Activated CD4-positive, CD25-positive, alpha-beta regulatory T cell (primary cell): Measurements from ENCODE around the gene GGA3.

Experiments used
- DNase-seq, 4 experiments: peaks; one replicate each; lab custom pipeline; 2025; lab: John Stamatoyannopoulos, UW

GGA3 gene

DNA sequence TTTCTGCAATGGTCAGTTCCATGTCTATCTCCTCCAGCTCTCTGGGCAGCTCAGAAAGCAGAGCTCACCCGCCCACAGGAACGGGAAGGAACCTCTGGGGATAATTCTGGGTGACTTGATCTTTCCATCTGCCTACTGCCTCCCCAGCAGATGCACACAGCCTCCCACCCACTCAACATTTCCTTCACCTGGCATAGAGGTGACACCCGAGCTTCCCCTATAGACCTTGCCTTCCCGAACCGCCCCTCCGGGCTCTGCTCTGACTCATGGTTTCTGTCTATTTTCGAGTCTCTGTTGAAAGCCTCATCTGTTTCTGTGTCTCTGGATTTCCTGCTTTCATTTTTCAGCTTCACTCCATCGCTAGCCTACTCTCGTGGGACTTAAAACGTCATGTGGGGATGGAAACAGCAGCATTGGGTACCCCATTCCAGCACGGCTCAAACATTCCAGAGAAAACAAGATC lies 11.4 kb downstream of the GGA3 start:
- DNase-seq: peak; percentile 27 to 48 (median 36)

DNA sequence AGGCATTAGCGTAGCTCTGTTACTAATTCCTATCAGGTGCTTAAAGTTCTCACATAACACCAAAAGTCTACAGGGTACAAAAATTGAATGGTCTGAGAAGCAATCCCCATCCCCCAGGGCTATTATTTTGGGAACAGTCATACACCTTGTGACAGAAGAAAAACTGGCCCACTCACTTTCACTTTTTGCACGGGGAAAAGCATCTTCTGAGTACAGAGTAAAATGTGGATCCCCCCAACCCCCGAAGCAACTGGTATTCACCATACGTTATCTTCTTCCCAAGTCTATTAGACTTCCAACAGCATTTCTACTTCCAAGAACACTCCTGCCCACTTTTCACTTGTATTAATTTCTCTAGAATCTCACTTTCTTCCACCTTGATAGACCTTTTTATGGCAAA lies 11.8 kb downstream of the GGA3 start:
- no peak for DNase-seq

DNA sequence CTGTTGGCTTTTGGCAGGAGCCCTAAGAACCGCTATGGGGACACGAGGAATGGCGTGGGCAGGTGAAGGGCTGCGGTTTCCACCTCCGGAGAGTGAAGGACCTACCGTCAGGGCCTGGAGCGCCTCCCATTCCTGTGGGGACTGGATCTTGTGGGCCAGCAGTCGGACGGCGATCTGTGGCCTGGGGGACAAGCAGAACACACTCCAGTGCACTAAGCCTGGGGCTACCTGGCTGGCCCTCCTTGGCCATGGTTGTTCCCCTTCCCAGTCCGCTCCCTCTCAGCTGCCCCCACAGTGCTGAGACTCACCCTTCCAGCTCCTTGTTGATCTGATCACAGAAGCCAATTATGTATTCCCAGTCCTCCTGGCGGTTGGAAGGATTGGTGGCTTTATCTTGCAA lies 15.0 kb downstream of the GGA3 start:
- DNase-seq: no peak

DNA sequence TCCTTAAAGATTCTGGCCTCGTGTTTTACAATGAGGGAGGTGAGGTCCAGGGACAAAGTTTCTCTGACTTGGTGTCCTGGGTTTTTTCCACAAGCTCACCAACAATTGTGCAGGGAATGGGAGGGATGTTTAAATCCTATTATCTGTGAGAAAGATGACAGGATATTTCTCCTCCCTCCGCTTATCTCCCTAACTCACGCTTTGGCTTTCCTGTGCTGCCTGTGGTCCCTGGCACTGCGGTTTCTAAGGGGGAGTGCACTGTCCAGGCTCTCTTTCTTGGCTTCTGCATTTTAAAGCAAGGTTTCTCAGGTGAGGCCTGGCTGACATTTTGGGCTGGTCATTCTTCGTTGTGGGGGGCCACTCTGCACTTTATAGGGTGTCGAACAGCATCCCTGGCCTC lies 16.4 kb downstream of the GGA3 start:
- no peak for DNase-seq

DNA sequence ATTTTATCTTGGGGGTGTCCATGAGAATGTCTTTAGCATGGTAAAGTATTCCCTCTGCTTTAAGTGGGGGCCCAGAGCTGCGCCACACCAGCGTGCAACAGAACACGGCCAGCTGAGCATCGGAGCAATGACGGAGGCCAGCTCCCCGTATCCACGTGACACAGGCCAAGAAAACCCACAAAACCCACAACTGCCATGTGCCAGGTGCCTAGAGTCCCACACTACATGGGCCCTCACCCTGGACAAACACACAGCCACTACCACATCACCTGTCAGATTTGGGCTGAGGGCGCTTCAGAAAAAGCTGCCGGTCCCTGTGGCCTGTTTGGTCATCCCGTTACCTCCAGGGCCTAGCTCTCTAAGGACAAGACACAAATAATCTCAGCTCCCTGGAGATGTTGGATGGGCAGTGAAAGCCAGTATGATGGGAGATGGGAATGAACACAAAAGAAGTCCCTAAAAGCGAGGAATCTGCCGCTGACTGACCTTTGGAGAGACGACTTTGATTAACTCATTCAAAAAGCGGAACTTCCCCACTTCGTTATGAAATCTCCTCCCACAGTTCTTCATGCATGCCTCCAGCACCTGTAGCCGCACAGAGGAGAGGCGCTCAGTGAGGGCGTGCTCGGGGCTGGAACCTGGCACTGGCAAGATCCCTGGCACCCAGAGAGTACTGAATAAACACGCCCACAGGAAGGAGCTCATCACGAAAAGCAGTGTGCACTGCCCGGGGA lies 17.1 kb downstream of the GGA3 start:
- no peak for DNase-seq

DNA sequence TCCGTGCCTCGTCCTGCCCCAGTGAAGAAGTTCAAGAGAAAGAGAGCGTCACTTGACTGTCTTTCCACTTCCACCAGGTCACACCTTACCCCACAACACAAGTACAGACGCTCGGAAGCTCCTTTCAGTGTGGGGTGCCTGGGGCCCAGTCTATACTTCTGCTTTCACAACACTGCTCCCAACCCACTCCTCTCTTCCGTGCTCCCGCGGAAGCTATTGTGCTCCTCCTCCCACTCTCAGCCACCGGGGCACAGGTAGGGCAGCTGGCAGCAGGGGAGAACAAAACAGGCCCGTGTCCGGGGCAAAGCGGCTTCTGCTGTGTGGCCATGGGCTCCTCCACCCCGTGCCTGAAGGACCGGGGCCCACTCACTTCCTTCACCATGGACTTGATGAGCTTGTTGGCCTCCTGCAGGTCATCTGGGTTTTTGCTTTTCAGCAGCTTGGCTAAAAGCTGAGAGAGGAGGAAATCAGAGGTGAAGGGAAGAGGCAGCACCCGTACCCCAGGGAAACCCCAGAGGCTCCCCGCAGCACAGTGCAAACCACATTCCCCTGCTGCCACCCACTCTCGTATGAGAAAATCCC lies 18.9 kb downstream of the GGA3 start:
- DNase-seq: no peak

DNA sequence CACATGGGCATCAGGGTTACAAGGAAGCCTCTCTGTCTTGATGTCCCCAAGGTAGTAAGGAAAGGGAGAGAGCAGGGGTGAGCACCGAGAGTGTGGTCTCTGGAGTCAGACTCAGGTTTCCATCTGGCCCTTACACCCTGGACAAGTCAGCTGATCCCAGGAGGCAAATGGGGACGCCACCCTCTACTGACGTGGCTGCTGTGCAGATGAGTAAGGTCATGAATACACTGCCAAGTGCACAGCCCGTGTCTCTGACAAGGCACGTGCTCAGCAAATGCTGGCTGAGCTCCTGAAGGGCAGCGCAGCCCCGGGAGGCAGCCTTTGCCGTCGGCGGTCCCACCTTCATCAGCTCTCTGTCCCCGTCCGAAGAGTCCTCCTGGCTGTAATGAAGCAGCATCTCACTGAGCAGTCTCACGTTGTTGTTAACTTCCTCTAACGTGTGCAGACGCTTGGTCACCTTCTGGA lies 19.4 kb downstream of the GGA3 start:
- DNase-seq: no peak

DNA sequence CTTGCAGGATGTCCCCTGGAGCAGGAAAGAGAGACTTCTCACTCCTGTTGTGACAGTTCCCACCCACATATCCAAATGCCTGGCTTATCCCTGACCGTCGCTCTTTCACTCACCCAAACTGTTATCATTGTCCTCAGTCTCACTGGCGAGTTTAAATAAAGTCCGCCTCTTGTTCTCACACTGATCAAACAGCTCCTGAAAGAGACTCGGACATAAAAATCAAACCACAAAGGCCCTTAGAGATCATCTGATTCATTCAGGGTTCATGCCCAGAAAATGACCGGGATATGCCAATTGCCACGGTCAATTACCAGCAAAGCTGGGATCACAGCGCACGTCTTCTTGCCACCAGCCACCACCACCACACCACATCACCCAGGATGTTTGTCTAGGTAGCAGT lies 19.9 kb downstream of the GGA3 start:
- no peak for DNase-seq

DNA sequence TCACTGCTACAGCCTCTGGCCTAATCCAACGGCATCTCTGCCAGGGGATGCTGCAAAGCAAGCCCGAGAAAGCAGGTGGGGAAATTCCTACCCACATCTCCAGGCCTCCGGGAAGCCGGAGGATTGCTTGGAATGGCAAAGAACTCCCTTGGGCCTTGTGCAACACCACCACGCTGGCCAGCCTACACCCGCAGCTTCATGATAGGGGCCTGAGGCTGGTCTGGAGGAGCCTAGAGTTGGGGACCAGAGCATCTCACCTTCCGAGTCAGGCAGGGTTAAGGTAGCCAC lies 20.3 kb downstream of the GGA3 start:
- no peak for DNase-seq

DNA sequence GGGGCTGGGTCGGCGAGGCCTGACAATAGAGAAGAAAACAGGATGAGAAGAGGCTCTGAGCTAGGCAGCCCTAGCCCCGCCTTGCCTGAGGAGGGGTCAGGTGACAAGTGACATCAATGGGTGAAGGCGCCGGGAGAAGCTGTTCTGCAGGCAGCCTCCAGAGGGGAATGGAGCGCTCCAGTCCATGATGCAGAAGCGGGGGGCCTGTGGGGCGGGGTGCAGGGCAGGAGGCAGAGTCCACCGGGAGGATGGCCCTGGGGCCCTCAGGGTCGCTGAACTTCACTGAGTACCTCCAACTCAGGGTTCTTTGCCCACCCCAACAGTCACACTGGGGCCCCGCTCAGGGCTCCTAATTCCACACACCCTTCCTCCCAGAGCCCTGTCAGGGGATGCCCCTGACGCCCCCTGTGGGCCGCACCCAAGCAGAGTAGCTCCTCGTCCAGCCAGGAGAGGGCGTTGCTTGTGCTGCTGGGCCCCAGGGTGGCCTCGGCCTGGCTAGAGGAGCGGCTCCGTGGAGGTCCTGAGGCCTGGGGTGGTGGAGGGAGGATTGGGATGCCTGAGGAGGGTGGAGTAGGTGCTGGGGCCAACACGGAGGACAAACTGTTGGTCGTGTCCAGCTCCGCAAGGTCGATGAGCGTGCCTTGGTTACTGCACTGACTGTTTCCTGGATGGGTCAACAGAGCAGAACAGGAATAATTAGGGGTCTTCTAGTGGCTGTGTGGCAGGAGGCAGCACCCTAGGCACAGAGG lies 20.8 kb downstream of the GGA3 start:
- DNase-seq: peak in 1 of 4 experiments; percentile 18

DNA sequence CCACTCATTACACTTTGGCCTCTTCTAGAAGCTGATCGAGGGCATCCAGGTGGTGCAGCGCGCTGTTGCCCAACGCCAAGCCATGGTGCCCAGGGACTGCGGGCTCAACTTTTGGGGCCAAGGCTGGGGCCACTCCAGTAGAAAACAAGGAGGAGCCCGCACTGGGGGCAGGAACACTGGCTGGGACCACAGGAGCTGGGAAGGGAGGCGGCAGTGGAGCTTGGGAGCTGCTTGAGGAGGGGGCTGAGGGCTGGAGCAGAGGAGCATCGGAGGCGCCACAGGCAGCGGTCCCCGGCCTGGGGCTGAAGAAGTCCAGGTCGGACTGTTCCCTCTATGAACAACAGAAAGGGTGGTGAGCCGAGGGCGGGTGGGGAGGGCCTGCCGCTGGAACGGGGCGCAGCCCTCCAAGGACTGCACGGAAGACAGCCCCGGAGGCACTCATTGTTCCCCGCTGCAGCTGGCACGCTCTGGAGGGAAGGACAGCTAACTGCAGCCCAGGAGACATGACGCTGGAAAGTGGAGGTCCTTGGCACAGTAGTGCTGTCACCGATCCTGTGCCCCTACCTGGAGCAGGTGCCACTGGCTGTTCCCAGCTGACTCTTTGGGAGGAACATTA lies 21.5 kb downstream of the GGA3 start:
- no peak for DNase-seq

DNA sequence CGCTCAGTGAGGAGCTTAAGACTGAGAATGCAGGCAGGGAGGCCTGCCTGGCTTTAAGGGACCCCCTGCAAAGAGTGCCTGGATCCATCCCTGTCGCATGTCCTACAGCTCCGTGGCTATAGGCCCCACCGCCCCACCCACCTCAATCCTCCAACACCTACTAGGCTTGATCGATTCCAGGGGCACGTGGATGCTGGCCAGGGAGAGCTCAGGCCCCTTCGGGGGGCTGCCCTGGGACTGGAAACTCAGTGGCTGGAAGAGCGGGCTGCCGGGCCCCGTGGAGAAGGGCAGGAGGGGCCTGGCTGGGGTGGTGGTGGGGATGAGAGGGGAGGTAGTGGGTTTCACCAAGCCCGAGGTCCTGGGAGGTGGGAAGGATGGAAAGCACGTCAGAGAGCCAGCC lies 22.2 kb downstream of the GGA3 start:
- no peak for DNase-seq

DNA sequence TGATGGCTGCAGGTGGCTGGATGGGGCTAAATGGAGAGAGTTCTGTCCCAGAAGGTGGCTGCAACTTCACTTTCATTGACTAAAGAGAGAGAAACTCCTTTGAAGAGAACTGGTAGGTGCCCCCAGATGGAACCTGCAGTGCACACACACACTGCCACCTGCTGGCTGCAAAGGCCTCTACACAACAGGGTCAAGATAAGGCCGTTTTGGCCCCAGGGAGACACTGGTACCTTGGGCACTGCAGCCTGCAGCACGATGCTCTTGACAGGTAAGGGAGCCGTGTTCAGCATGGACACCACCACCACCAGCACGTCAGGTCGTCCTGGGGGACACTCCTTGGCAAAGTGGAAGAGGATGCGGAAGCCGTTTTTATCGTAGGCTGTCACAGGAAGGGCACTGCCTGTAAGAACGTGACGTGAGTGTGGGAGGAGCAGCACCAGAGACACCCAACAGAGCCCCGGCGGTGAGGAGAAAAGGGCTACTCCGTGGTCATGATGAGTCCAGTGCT lies 22.7 kb downstream of the GGA3 start:
- peak; percentile 19 to 40 (median 36) for DNase-seq

DNA sequence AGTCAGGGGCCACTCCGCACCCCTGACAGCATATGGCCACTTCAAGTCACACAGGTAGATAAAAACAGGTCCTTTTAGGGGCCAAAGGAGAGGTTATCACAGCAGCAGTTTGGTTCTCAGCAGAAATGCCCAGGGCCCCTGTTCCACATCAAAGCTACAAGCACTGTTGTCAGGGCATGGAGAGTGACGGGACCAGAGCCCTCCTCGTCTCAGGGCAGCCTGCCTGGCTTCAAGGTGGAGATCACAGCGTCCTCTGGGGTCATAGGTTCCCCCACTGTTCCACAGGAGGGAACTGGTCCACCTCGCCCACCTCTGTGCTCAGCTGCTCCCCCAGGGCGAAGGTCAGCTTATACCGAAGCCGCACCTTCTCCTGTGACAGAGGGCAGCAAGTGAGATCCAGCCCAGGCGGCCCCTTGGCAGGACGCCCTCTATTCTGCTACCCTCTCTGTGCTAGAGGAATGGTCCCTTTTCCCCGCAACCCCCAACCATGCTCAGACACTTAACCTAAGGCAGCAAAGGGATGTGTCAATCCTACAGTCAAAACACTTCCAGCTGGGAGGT lies 23.3 kb downstream of the GGA3 start:
- DNase-seq: no peak

DNA sequence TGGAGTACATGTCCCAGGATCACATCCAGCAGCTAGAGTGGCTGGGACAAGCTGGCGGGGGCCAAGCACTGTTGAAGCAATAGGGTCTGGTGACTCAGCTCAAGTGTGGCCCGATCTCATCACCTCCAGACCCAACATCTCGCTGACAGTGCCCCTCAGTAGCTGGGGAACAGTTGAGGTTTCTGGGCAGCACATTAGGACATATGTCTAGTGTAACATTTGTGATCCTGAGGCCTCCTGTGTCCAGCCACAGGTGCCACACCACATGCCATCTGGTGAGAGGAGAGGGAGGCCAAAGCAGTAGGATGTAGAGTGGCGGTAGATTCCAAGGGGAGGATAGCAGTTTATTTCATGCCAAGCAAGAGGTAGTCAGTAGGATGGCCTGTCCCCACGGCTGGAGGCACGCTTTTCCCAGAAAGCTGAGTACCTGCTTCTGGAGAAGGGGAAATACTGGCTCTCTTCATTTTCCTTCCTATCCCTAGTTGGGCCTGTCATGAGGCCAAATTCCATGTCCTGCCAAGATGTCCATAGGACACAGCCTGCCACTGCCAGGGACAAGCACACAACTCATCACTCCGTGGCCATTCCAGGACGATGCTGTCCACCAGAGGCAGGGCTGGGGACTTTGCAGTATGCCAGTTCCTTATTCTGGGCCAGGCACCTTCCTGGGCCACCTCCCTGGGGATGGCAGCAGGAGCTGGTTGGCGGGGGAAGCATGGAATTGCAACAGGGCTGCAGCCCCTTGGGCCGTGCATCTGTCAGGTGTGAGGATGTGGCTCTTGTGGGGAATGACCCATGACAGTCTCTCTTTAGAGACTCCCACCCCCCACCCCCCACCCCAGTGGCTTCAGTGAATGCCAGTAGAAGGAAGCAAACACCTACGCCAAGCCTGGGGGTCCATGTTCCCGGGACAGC lies 24.0 kb downstream of the GGA3 start:
- DNase-seq: no peak

DNA sequence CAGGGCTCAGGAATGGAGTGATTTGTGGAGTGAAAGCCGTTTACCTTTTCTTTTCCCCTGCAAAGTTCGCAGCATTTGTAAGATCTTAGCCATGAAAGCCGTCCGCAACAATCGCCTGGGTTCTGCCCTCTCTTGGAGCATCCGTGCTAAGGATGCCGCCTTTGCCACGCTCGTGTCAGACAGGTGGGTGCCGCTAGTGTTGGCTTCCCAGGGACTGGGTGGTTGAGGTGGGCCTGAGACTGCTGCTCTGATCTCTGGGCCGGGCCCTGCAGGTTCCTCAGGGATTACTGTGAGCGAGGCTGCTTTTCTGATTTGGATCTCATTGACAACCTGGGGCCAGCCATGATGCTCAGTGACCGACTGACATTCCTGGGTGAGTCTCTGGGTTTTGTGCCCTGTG lies 28.6 kb downstream of the GGA3 start:
- DNase-seq: no peak

DNA sequence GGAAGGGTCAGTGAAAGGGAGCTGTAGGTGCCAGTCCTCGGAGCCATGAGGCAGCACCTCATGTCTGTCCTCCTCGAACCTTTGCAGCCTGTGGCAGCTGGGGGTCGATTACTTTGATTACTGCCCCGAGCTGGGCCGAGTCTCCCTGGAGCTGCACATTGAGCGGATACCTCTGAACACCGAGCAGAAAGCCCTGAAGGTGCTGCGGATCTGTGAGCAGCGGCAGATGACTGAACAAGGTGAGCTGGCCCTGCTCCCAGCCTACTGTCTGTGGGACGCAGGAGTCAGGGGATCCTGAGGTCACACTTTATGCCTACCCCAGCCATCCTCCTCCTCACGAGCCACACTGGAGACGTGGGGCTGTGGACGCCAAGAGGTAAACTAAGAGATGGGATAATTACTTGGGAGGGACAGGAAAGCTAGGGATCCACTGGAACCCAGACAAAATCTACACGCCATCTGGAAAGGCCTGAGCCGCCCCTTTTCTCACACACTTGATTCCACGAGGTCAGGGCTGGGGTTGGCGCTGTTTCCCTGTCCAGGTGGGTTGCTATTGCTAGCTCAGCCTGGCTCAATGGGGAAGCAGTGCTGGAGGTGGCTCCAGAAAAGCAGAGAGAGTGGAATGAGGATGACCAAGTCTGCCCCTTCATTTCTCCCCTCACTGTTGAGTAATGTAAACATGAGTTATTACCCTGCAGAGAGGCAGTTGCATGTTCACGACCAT lies 29.5 kb downstream of the GGA3 start:
- no peak for DNase-seq

DNA sequence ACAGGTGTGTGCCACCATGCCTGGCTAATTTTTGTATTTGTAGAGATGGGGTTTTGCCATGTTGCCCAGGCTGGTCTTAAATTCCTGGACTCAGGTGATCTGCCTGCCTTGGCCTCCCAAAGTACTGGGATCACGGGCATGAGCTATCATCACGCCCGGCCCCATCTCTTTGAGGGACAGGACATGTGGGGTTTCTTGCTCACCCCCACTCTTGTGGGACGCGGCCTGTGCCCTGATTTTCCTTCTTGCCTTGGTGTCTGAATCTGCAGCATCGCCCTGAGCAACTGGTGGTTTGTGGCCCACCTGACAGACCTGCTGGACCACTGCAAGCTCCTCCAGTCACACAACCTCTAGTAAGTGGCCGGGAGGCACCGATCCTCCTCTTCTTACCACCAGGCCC lies 30.3 kb downstream of the GGA3 start:
- DNase-seq: no peak

DNA sequence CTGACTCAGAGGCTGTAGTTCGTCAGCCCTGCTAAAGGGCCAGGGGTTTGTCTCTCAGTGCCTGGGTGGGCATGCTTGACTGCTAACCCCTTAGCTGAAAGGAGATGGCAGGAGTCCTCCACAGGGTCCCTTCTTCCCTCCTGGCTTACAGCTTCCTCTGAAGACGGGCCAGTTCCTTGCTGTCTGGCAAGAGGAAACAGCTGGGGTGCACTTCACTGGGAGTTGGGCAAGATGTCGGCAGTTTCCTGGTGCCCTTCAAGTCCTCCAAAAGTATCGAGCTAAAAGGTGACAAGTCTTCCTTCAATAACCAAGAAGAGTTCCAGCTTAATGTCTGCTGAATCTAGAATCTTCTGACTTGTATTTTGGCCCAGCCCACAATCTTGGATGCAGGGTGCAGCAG lies 32.6 kb downstream of the GGA3 start:
- no peak for DNase-seq

DNA sequence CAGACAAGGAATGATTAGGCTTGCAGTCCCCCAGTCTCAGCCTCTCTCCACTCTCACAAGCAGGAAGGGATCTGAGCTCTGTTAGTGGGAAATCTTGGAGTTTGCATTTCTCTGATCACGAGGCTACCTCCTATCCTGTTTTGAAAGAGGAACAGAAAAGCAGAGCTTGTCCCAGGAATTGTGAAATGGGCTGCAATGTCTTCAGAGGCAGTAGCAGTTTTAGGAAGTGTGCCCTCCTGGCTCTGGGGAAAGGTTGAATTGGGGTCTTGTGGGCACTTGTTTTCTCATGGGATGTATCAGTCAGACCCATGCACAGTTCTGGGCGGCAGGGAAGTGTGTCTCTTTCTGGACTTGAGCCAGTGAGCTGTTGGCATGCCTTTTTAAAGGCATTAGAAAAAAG lies 33.1 kb downstream of the GGA3 start:
- no peak for DNase-seq

DNA sequence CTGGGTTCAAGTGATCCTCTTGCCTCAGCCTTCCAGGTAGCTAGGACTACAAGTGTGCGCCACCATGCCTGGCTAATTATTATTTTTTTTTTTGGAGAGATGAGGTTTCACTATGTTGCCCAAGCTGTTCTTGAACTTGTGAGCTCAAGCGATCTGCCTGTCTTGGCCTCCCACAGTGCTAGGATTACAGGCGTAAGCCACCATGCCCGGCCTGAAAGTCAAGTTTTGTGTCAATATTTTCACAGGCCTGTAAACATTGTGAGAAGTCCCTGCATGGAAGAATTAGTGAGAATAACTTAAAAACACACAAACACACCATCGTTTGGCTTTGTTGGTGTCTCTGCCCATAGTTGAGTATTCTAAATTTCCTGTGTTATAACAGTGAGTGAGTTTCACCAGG lies 33.7 kb downstream of the GGA3 start:
- no peak for DNase-seq
